HepG2 (cell line): Measurements from ENCODE around the gene UBE2Q2. TPM values are rescaled to one million over a fixed set of nuclear protein-coding genes. Genes with fewer than 3 reads are reported as not detected.
A peak's percentile ranks its signal among the peaks of the same experiment; 100 is the strongest.

Experiments used
- CEBPG ChIP-seq: IDR thresholded peaks from 2 replicates; pipeline ENCODE4 v1.6.1; 2016
- DBP ChIP-seq: sonication (generic); formaldehyde crosslinking; IDR thresholded peaks from 2 replicates; pipeline ENCODE4 v1.4.0; 2020; ENCODE audit warnings: missing genetic modification reagents; ENCODE audit errors: not compliant biosample characterization
- FOXO4 ChIP-seq: sonication (generic); formaldehyde crosslinking; conservative IDR thresholded peaks from 2 replicates; pipeline ENCODE4 v1.8.1; 2023; ENCODE audit warnings: missing genetic modification reagents
- GTF3A ChIP-seq: sonication (generic); formaldehyde crosslinking; conservative IDR thresholded peaks from 2 replicates; pipeline ENCODE4 v1.4.0; 2020; ENCODE audit warnings: mild to moderate bottlenecking, missing genetic modification reagents
- HIC2 ChIP-seq: sonication (generic); formaldehyde crosslinking; IDR thresholded peaks from 2 replicates; pipeline ENCODE4 v1.9.0; 2022; ENCODE audit warnings: low read depth, missing genetic modification reagents
- HMGXB4 ChIP-seq, 2 experiments: sonication (generic) in 1 of 2; formaldehyde crosslinking in 1 of 2; IDR thresholded peaks; 2 replicates each; pipeline versions ENCODE4 v1.4.0 to v1.6.1; 2018 to 2020; ENCODE audit warnings: missing genetic modification reagents in 2 of 2, borderline replicate concordance in 1 of 2, low read depth in 1 of 2, mild to moderate bottlenecking in 1 of 2, missing biosample characterization in 1 of 2
- HNF1B ChIP-seq: sonication (generic); formaldehyde crosslinking; IDR thresholded peaks from 2 replicates; pipeline ENCODE4 v1.5.1; 2020; ENCODE audit warnings: mild to moderate bottlenecking, moderate library complexity, missing genetic modification reagents
- IRF2 ChIP-seq: IDR thresholded peaks from 2 replicates; pipeline ENCODE4 v1.6.1; 2018; ENCODE audit warnings: missing genetic modification reagents, missing compliant biosample characterization
- PPARG ChIP-seq: conservative IDR thresholded peaks from 2 replicates; pipeline ENCODE4 v1.6.1; 2016; ENCODE audit warnings: missing biosample characterization, missing genetic modification reagents
- RFX3 ChIP-seq: IDR thresholded peaks from 2 replicates; pipeline ENCODE4 v1.6.1; 2016; ENCODE audit warnings: missing biosample characterization, missing genetic modification reagents
- SMAD9 ChIP-seq: sonication (generic); formaldehyde crosslinking; IDR thresholded peaks from 2 replicates; pipeline ENCODE4 v1.5.1; 2020; ENCODE audit warnings: mild to moderate bottlenecking, missing genetic modification reagents
- ZFX ChIP-seq: sonication (generic); formaldehyde crosslinking; IDR thresholded peaks from 2 replicates; pipeline ENCODE4 v1.4.0; 2020; ENCODE audit warnings: mild to moderate bottlenecking, low read depth, missing genetic modification reagents, moderate library complexity
- ZKSCAN1 ChIP-seq: fragments of 150-350 bp; IDR thresholded peaks from 2 replicates; pipeline ENCODE4 v1.6.1; 2014; ENCODE audit warnings: low read length
- ZNF33B ChIP-seq: sonication (generic); formaldehyde crosslinking; IDR thresholded peaks from 2 replicates; pipeline ENCODE4 v1.5.1; 2020; ENCODE audit warnings: mild to moderate bottlenecking, missing genetic modification reagents
- ZNF430 ChIP-seq: sonication (generic); formaldehyde crosslinking; IDR thresholded peaks from 2 replicates; pipeline ENCODE4 v1.9.0; 2021; ENCODE audit warnings: mild to moderate bottlenecking, missing genetic modification reagents
- ZNF670 ChIP-seq: sonication (generic); formaldehyde crosslinking; IDR thresholded peaks from 2 replicates; pipeline ENCODE4 v1.8.0; 2022; ENCODE audit warnings: mild to moderate bottlenecking, missing genetic modification reagents, borderline replicate concordance
- ZNF703 ChIP-seq: sonication (generic); formaldehyde crosslinking; IDR thresholded peaks from 2 replicates; pipeline ENCODE4 v1.5.1; 2020; ENCODE audit warnings: missing genetic modification reagents, mild to moderate bottlenecking, moderate library complexity, borderline replicate concordance
- ZNF777 ChIP-seq: sonication (generic); formaldehyde crosslinking; IDR thresholded peaks from 2 replicates; pipeline ENCODE4 v1.4.0; 2020; ENCODE audit warnings: missing genetic modification reagents
- polyA plus RNA-seq, 8 experiments: library from polyadenylated mRNA; depleted of rRNA in 3 of 8; stranded (reverse) in 7 of 8; unstranded in 1 of 8; fragments of >200 nt; fragmentation: Illumina TruSeq in 4 of 8; extraction: Trizol in 4 of 8; gene quantifications; 2 replicates each; pipeline versions ENCODE4 v1.2.1 to v1.2.3, GENCODE V29; 2011 to 2016; ENCODE audit warnings: low read depth in 4 of 8, missing spikeins in 1 of 8, mixed read lengths in 1 of 8; ENCODE audit not compliant: insufficient read depth in 1 of 8
- total RNA-seq, 5 experiments: library from RNA; depleted of rRNA; stranded (reverse); fragments of >200 nt; fragmentation: Illumina TruSeq; extraction: Trizol; gene quantifications; 2 replicates each; pipeline ENCODE4 v1.2.3, GENCODE V29; 2016; ENCODE audit warnings: low read depth in 1 of 5
- TF ChIP-seq, protein P1 (sequence below): sonication (generic); formaldehyde crosslinking; IDR thresholded peaks from 2 replicates; pipeline ENCODE4 v1.4.0; 2020; ENCODE audit warnings: mild to moderate bottlenecking, missing genetic modification reagents

Gene UBE2Q2
- total and polyA plus RNA-seq, 2 of the 13 experiments (the other 11 are each of a cell fraction or from before 2014, with no cell fraction given) = 10.6 to 20.4 TPM

DNA sequence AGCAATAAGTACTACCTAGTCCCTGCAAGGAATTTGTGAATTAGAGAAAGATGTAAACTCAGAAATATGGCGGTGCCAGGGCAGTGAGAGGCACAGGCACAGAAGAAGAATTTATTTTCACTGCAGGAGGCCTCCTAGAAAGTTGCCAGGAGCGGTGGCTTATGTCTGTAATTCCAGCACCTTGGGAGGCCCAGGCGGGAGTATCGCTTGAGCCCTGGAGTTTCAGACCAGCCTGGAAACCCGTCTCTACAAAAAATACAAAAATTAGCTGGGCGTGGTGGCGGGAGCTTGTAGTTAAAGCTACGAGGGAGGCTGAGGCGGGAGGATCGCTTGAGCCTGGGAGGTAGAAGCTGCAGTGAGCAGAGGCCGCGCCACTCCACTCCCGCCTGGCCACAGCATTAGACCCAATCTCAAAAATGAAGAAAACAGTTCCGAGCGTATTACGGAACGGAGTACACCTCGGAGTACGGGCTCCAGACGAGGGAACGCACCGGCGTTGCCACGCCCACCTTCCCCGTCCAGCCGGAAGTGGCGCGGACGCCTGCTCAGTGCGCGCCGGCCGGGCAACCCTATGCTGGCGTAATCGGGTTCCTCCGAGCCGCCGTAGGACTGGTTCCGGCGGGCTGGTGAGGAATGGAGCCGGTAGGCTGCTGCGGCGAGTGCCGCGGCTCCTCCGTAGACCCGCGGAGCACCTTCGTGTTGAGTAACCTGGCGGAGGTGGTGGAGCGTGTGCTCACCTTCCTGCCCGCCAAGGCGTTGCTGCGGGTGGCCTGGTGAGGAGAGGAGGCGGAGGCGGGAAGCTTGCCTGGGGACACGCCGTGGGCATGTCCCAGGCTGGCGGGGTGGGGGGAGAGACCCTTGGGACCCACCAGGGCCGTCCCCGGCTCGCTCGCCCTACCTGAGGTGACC is 60.3 kb downstream of the UBE2Q2 start, which contains the start of gene FBXO22 (continued):
- peak; percentile 57 for TF ChIP-seq DBP (CRISPR knock-in tag)
- TF ChIP-seq ZNF777 (CRISPR knock-in tag) = peak; percentile 90
- TF ChIP-seq HIC2 (CRISPR knock-in tag) = peak; percentile 76
- peak; percentile 83 for TF ChIP-seq ZNF430 (CRISPR knock-in tag)
- TF ChIP-seq ZKSCAN1 = no peak
- TF ChIP-seq HNF1B (CRISPR knock-in tag) = peak; percentile 68; the same call in 1 of the 2 replicates
- TF ChIP-seq PPARG (CRISPR knock-in tag) = no peak
- TF ChIP-seq ZNF703 (CRISPR knock-in tag) = 0 out of 2 replicates have a peak, but pooled peaks have one; percentile 25
- peak; percentile 77 for TF ChIP-seq IRF2 (CRISPR knock-in tag)
- TF ChIP-seq SMAD9 = 0 out of 2 replicates have a peak, but pooled peaks have one; percentile 47
- TF ChIP-seq FOXO4 (CRISPR knock-in tag) = no peak
- peak; percentile 86 for TF ChIP-seq ZFX
- TF ChIP-seq ZNF33B (CRISPR knock-in tag) = peak; percentile 82; the same call in 1 of the 2 replicates
- TF ChIP-seq, protein P1, sequence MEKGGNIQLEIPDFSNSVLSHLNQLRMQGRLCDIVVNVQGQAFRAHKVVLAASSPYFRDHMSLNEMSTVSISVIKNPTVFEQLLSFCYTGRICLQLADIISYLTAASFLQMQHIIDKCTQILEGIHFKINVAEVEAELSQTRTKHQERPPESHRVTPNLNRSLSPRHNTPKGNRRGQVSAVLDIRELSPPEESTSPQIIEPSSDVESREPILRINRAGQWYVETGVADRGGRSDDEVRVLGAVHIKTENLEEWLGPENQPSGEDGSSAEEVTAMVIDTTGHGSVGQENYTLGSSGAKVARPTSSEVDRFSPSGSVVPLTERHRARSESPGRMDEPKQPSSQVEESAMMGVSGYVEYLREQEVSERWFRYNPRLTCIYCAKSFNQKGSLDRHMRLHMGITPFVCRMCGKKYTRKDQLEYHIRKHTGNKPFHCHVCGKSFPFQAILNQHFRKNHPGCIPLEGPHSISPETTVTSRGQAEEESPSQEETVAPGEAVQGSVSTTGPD (CRISPR knock-in tag) = no peak
- no peak for TF ChIP-seq ZNF670 (CRISPR knock-in tag)
- no peak for TF ChIP-seq RFX3 (CRISPR knock-in tag)
- peak; percentile 89 to 90 for TF ChIP-seq HMGXB4 (CRISPR knock-in tag; IDR thresholded peaks at IDR 0.05; ENCODE audit: borderline replicate concordance in 1 of 2, low read depth in 1 of 2)
- peak; percentile 85 for TF ChIP-seq CEBPG
- TF ChIP-seq GTF3A = no peak
